CD4-positive, alpha-beta T cell treated with Interleukin-12 subunit alpha and Interleukin-12 subunit beta, for 1 hour (primary cell): ENCODE measurements around the gene RNPEP.
"Not testable (repeated sequence)": the region's sequence is repeated elsewhere in the genome, so short reads cannot be mapped to it uniquely, and the experiment has no call there.

Experiments used
- DNase-seq: peaks from one replicate; pipeline ENCODE4 v3.0.0-alpha.2; 2020

Gene RNPEP

DNA sequence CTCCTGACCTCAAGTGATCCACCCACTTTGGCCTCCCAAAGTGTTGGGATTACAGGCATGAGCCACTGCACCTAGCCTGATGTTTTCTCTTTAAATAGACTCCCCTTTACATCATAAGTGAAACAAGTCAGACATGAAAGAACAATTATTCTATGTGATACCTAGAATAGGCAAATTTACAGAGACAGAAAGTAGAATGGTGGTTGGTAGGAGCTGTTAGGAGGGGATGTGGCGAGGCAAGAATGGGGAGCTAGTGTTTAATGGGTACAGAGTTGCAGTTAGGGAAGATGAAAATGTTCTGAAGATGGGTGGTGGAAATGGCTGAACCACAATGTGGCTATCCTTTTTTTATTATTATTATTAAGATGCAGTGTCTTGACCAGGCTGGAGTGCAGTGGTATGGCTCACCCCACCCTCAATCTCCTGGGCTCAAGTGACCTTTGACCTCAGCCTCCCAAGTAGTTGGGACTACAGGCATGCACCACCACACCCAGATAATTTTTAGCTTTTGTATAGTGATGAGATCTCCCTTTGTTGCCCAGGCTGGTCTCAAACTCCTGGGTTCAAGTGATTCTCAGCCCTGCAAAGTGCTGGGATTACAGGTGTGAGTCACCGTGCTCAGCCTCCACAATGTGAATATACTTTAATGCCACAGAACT is 56.4 kb downstream of the RNPEP start:
- no peak for DNase-seq

DNA sequence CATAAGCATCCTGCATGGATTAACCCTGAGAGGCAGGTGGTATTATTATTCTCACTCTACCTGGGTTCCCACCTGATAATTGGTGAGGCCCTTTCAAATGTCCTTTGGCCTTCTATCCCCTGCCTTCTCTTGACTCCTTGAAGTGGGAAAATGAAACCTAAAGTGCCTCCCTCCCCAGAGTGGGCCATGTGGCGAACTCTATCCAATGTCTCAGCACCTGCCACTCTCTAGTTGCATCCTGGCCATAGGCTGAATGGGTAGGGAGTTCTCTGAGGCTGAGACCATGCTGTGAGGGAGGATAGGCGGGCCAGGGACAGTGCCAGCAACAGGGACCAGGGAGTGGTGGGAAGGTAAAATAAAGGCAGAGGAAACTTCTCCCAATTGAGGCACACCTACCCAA is 63.3 kb downstream of the RNPEP start:
- no peak for DNase-seq

DNA sequence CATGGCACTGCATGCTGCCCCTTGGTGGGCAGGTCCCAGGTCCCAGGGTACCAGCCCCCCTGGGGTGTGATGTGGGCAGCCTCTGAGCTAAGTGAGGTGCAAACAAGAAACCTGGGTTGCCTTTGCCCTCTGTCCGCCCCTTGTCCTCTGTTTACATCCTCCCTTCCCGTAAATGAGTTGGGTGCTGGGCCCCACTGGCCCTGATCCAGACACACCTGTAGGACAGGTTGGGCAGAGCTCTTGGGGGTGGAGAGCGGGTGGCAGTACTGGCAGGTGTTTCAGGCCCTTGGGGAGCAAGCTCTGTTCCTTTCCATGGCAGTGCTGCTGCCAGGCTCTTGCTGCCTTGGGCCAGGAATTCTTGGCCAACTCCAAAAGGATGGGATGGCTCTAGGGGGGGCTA is 63.8 kb downstream of the RNPEP start:
- DNase-seq = no peak

DNA sequence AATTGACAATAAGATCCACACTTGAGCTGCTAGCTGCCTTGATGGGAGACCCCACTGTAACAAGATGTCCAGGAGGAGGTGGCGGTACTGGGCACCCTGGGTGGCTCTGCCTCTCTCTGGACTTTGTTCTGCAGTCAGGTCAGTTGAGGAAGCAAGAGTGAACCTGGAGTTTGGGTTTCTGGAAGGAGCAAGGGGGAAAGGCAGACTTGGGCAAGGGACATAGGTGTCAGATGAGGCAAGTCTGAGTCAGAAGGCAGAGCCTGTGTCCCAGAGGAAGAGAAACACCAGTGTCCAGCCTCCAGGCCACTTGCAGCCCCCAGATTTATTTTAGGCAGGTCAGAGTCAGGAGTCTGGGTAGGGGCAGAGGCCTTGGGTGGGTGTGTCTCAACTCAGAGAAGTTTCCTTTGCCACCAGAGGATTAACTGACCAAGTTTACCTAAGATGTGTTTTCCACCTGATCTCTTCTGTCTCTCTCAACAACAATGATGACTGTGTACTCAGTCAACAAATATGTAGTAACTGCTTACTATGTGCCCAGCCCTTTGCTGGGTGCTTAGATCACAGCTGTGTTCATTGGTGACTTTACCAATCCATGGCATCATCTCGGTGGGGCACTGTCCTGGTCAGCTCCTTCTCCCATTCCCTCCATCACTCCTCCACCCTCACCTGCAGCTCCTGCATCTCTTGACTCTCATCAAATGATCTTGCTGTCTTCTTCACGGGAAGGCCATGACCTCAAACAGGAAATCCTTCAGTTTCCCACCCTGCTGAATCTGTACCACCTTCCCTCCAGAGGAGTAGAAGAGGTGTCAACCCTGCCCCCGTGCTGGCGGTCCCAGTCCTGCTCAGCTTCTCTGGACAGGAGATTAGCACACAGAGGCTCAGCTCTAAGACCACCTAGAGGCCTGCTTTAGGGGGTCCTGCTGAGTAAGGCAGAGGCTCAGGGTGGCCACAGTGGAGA is 64.6 kb downstream of the RNPEP start:
- DNase-seq = no peak

DNA sequence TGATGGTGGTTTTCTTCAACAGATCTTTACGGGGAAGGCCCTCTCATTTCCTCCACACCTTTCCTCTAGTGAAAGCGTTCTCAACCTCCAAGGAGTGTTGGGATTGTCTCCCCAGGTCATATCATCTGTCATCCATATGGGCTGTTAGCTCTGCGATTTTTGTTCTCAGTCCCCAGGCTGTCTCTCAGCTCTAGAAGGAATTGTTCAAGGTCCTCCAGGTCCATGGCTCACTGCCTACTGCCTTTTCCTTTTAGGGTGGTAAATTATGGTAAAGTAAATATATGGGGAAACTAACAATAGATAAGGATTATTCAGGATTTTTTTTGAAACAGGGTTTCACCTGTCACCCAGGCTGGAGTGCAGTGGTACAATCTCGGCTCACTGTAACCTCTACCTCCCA is 65.5 kb downstream of the RNPEP start:
- no peak for DNase-seq

DNA sequence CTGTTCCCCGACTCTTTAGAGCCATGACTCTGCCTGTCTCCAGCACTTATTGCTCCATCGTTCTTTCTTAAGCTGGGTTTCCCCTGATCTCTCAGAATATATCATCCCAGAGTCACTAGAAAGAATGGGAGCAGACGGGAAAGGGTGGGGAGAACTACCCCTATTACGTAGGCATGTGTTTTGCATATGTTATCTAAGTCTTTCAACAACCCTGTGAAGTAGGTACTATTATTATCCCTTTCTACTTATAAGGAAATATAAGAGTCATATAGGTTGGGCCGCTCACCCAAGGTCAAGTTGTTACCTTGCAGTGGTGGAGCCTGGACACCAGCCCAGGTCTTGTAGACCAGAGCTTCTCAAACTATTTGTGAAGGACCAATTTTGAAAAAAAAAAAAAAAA is 66.7 kb downstream of the RNPEP start:
- no peak for DNase-seq

DNA sequence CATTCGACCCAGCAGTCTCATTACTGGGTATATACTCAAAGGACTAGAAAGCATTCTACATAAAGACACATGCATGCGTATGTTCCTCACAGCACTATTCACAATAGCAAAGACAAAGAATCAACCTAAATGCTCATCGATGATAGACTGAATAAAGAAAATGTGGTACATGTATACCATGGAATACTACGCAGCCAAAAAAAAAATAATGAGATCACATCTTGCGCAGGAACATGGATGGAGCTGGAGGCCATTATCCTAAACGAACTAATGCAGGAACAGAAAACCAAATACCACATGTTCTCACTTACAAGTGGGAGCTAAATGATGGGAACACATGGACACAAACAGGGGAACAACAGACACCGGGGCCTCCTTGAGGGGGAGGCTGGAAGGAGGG is 71.6 kb downstream of the RNPEP start:
- DNase-seq = no peak

DNA sequence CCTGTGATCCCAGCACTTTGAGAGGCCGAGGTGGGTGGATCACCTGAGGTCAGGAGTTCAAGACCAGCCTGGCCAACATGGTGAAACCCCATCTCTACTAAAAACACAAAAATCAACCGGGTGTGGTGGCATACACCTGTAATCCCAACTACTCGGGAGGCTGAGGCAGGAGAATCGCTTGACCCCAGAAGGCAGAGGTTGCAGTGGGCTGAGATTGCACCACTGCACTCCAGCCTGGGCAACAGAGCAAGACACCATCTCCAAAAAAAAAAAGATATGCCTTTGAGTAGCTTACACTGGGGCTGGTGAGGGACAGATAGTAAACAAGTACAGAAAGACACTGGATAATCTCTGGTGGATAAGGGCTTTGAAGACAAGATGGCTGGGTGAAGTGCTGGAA is 72.2 kb downstream of the RNPEP start:
- not testable (repeated sequence) for DNase-seq
